GM12878 (cell line): ENCODE data around the gene CD151. TPM values are rescaled to one million over a fixed set of nuclear protein-coding genes. Genes with fewer than 3 reads are reported as not detected.

Experiments used
- ATAC-seq: fragments of 200-7000 bp; cut with Tn5 transposase; 3 replicates; pipeline ENCODE4 v1.9.1; 2020; ENCODE audit warnings: mild to moderate bottlenecking, moderate library complexity
- BruUV-seq: library from RNA; stranded (reverse); fragments of 400-500 nt; replicated peaks from 2 replicates; lab custom pipeline; 2021; lab: Mats Ljungman, UMichigan
- CTCF ChIA-PET: fragments of 300-600 bp; sonication (Branson Sonifier 250); formaldehyde crosslinking; extraction: SDS; loops from one replicate; lab custom pipeline; 2021; ENCODE audit warnings: inconsistent platforms; lab: Yijun Ruan, JAX
- POLR2A ChIA-PET: fragments of 350-600 bp; formaldehyde crosslinking; extraction: SDS; loops from one replicate; lab custom pipeline; 2021; ENCODE audit warnings: inconsistent platforms; lab: Charles Lee
- RAD21 ChIA-PET: fragments of 300-600 bp; sonication (Branson Sonifier 250); formaldehyde crosslinking; loops from one replicate; lab custom pipeline; 2023; ENCODE audit warnings: antibody characterized with exemption; ENCODE audit not compliant: unreplicated experiment; lab: Charles Lee
- SMC1A ChIA-PET: fragments of 300-600 bp; sonication (Branson Sonifier 250); formaldehyde crosslinking; loops from one replicate; lab custom pipeline; 2023; ENCODE audit not compliant: unreplicated experiment, uncharacterized antibody; lab: Charles Lee
- DNase-seq: peaks from one replicate; pipeline ENCODE4 v3.0.0-alpha.2; 2011; ENCODE audit warnings: low read depth, low spot score
- FAIRE-seq: peaks from 3 replicates; lab custom pipeline; 2011; peaks lifted over from hg19 to GRCh38; lab: Jason Lieb, UNC
- H2AFZ ChIP-seq: 2 replicates; pipeline ENCODE4 v1.6.0; 2011; ENCODE audit warnings: low read depth, low read length, control low read depth; ENCODE audit not compliant: control insufficient read depth
- H3K27ac ChIP-seq: 2 replicates; pipeline ENCODE4 v1.5.1; 2011; ENCODE audit warnings: control low read depth; ENCODE audit not compliant: control insufficient read depth, insufficient read depth
- H3K27me3 ChIP-seq, 2 experiments: replicated peaks in 1 of 2; 2 replicates each; pipeline versions ENCODE4 v1.6.0 to v1.6.1; 2011; ENCODE audit warnings: low read length in 1 of 2; ENCODE audit not compliant: control insufficient read depth in 2 of 2, insufficient read depth in 2 of 2
- H3K36me3 ChIP-seq, 2 experiments: 2 replicates each; pipeline ENCODE4 v1.5.1; 2011; ENCODE audit warnings: low read length in 1 of 2; ENCODE audit not compliant: control insufficient read depth in 2 of 2, insufficient read depth in 2 of 2
- H3K4me1 ChIP-seq: 2 replicates; pipeline ENCODE4 v1.6.1; 2011; ENCODE audit warnings: mild to moderate bottlenecking, low read length, moderate library complexity, mixed read lengths; ENCODE audit not compliant: control insufficient read depth, insufficient read depth
- H3K4me2 ChIP-seq: 2 replicates; pipeline ENCODE4 v1.6.0; 2011; ENCODE audit warnings: control low read depth; ENCODE audit not compliant: control insufficient read depth, insufficient read depth
- H3K4me3 ChIP-seq: fragments of 200-600 bp; sonication (generic); 2 replicates; pipeline ENCODE4 v1.5.1; 2016
- H3K79me2 ChIP-seq: 2 replicates; pipeline ENCODE4 v1.6.0; 2011; ENCODE audit warnings: low read length; ENCODE audit not compliant: control insufficient read depth, insufficient read depth
- H3K9ac ChIP-seq: 2 replicates; pipeline ENCODE4 v1.8.0; 2011; ENCODE audit warnings: low read length, control low read depth, mixed read lengths; ENCODE audit not compliant: control insufficient read depth, insufficient read depth
- H3K9me3 ChIP-seq: replicated peaks from 3 replicates; pipeline ENCODE4 v1.5.1; 2011; ENCODE audit warnings: mild to moderate bottlenecking, low read length; ENCODE audit not compliant: control insufficient read depth, insufficient read depth
- H4K20me1 ChIP-seq: 2 replicates; pipeline ENCODE4 v1.6.0; 2011; ENCODE audit not compliant: control insufficient read depth, insufficient read depth
- BCL11A ChIP-seq: IDR thresholded peaks from 2 replicates; pipeline ENCODE4 v1.6.1; 2011; ENCODE audit warnings: low read depth, low read length
- BHLHE40 ChIP-seq, 2 experiments: fragments of 450-650 bp in 1 of 2; IDR thresholded peaks; 2 replicates each; pipeline ENCODE4 v1.6.1; 2011 to 2017; ENCODE audit warnings: low read depth in 2 of 2, borderline replicate concordance in 1 of 2, improper control_type of control experiment in 1 of 2, low read length in 1 of 2, mild to moderate bottlenecking in 1 of 2
- CBX5 ChIP-seq: sonication (generic); IDR thresholded peaks from 2 replicates; pipeline ENCODE4 v1.6.1; 2016; ENCODE audit warnings: low read depth, moderate library complexity, mild to moderate bottlenecking, inconsistent platforms
- CHD1 ChIP-seq: IDR thresholded peaks from 2 replicates; pipeline ENCODE4 v1.6.1; 2012; ENCODE audit warnings: low read depth, low read length, improper control_type of control experiment
- DPF2 ChIP-seq: fragments of 450-650 bp; IDR thresholded peaks from 2 replicates; pipeline ENCODE4 v1.6.1; 2017; ENCODE audit warnings: mild to moderate bottlenecking
- HDAC6 ChIP-seq: fragments of 200-600 bp; sonication (generic); IDR thresholded peaks from one replicate; pipeline ENCODE4 v1.8.0; 2017; ENCODE audit warnings: antibody characterized with exemption; ENCODE audit not compliant: unreplicated experiment
- RELA ChIP-seq: fragments of 450-650 bp; IDR thresholded peaks from 2 replicates; pipeline ENCODE4 v1.8.0; 2014; ENCODE audit warnings: borderline replicate concordance; ENCODE audit not compliant: partially characterized antibody
- SIX5 ChIP-seq: IDR thresholded peaks from 2 replicates; pipeline ENCODE4 v1.6.1; 2011; ENCODE audit warnings: mild to moderate bottlenecking, low read depth, low read length, moderate library complexity; ENCODE audit not compliant: severe bottlenecking
- SUZ12 ChIP-seq: fragments of 200-600 bp; sonication (generic); IDR thresholded peaks from one replicate; pipeline ENCODE4 v1.6.1; 2018; ENCODE audit warnings: antibody characterized with exemption, mild to moderate bottlenecking; ENCODE audit not compliant: unreplicated experiment
- ZNF274 ChIP-seq: IDR thresholded peaks from one replicate; pipeline ENCODE4 v1.8.0; 2011; ENCODE audit not compliant: insufficient read length, insufficient read depth
- ZNF384 ChIP-seq: IDR thresholded peaks from 2 replicates; pipeline ENCODE4 v1.6.1; 2012; ENCODE audit warnings: low read depth, mild to moderate bottlenecking, low read length, improper control_type of control experiment, borderline replicate concordance
- WGBS: methylation state at CpG from one replicate; pipeline ENCODE4 v1.1.6; 2016; ENCODE audit warnings: low lambda C conversion rate; ENCODE audit not compliant: insufficient replicate concordance, insufficient coverage; ENCODE audit errors: missing lambda C conversion rate; 5-methylcytosine and 5-hydroxymethylcytosine counted together
- in situ Hi-C: fragments of 300-500 bp; cut with MboI; formaldehyde crosslinking; loops from 9 replicates; pipeline ENCODE4 v1.14.3; 2018; ENCODE audit warnings: mixed read lengths
- intact Hi-C: fragments of 100-400 bp; cut with micrococcal nuclease; formaldehyde crosslinking; loops from one replicate; pipeline ENCODE4 v1.14.2; 2022; ENCODE audit not compliant: unreplicated experiment
- polyA plus RNA-seq, 11 experiments: library from polyadenylated mRNA; depleted of rRNA in 4 of 11; unstranded in 6 of 11; stranded (reverse) in 5 of 11; fragments of >200 nt; fragmentation: Nextera tagmentation in 4 of 11; fragmentation: Illumina TruSeq in 1 of 11; extraction: Ambion mirVana in 4 of 11; extraction: Trizol in 1 of 11; gene quantifications; 1 replicate in 1 of 11; 2 replicates in 10 of 11; pipeline versions ENCODE4 v1.2.1 to v1.2.3, GENCODE V29; 2011 to 2016; ENCODE audit warnings: inconsistent platforms in 2 of 11, missing spikeins in 2 of 11, low read depth in 1 of 11
- total RNA-seq, 4 experiments: library from RNA; depleted of rRNA in 3 of 4; stranded (reverse); fragments of >200 nt in 3 of 4; fragmentation: Illumina TruSeq in 1 of 4; extraction: Trizol in 1 of 4; gene quantifications; 2 replicates each; pipeline versions ENCODE4 v1.2.1 to v1.2.3, GENCODE V29; 2013 to 2021
- TF ChIP-seq, protein P1 (sequence below): fragments of 450-650 bp; IDR thresholded peaks from 2 replicates; pipeline ENCODE4 v1.6.1; 2017; ENCODE audit warnings: mild to moderate bottlenecking, low read depth, inconsistent platforms; ENCODE audit not compliant: poor library complexity, severe bottlenecking

Gene CD151
- total and polyA plus RNA-seq, 10 of the 15 experiments (the other 5 are each of a cell fraction or from before 2014, with no cell fraction given), result 0.52 to 41.7 (median 14.7) TPM

- H2AFZ ChIP-seq, result no peak overlapping the region
- TF ChIP-seq SUZ12, result no peak
- TF ChIP-seq DPF2, result no peak
- no peak for TF ChIP-seq BCL11A
- TF ChIP-seq CHD1, result no peak
- TF ChIP-seq ZNF384, result no peak
- no peaks in the 10 kb centered on the region for H3K36me3 ChIP-seq
- no peaks in the 10 kb centered on the region for H3K9me3 ChIP-seq
- no peak for DNase-seq
- CTCF ChIA-PET, result interaction anchor here (1.6 to 3.4 kb wide), 2 partner anchors 79 to 205 kb away, joined by 3 to 23 read pairs; no protein-coding TSS in a partner anchor
- no peaks in the 10 kb centered on the region; the same call in 1 of the 2 replicates for H4K20me1 ChIP-seq
- SMC1A ChIA-PET, result no interaction called here
- ATAC-seq, result no peak
- 18% methylated on average over 8 of the region's 8 CpGs for WGBS
- H3K27me3 ChIP-seq, result no peaks in the 10 kb centered on the region; a peak in 1 of 4 replicates
- H3K4me3 ChIP-seq, result no peak overlapping the region
- intact Hi-C loops, result no loop called here
- RAD21 ChIA-PET, result interaction anchor here (1.2 to 1.4 kb wide), 3 partner anchors 12 to 205 kb away, joined by 3 read pairs; partner anchors contain the start of gene CD151
- H3K4me1 ChIP-seq, result peaks cover 11% of the 10 kb centered on the region
- POLR2A ChIA-PET, result interaction anchor here (0.5 to 1.2 kb wide), 3 partner anchors 8 to 1105 kb away, joined by 3 to 7 read pairs (median 4); no protein-coding TSS in a partner anchor
- no peak overlapping the region for H3K4me2 ChIP-seq
- in situ Hi-C loops, result loop anchor here (10.0 kb wide), 2 partner anchors 209 to 1009 kb away; partner anchors contain the start of gene LSP1
- H3K9ac ChIP-seq, result no peak overlapping the region
- H3K27ac ChIP-seq, result no peak overlapping the region
- no TSS peak for BruUV-seq
- peaks cover 13% of the 10 kb centered on the region for H3K79me2 ChIP-seq
- no peak for FAIRE-seq
Observed at GRCh38 chr11:845872-846495, 13.2 kb downstream of the CD151 start.

- FAIRE-seq (peak; percentile 13), DNase-seq (no peak), ATAC-seq (no peak)
- CTCF ChIA-PET, result interaction anchor here (0.6 to 3.4 kb wide), 4 partner anchors 78 to 212 kb away, joined by 3 to 23 read pairs (median 3); no protein-coding TSS in a partner anchor
- Histone ChIP-seq H3K9ac (no peak overlapping the region), H3K79me2 (peaks cover 8% of the 10 kb centered on the region), H3K4me1 (peaks cover 8% of the 10 kb centered on the region), H3K9me3 (no peaks in the 10 kb centered on the region), H4K20me1 (no peaks in the 10 kb centered on the region), H3K4me3 (no peak overlapping the region), H3K36me3 (no peaks in the 10 kb centered on the region), H3K27me3 (no peaks in the 10 kb centered on the region; a peak in 1 of 4 replicates), H3K27ac (no peak overlapping the region), H3K4me2 (no peak overlapping the region), H2AFZ (no peak overlapping the region)
- intact Hi-C loops, result no loop called here
- BruUV-seq, result no TSS peak
- SMC1A ChIA-PET, result no interaction called here
- 28% methylated on average over 11 of the region's 11 CpGs for WGBS
- POLR2A ChIA-PET, result interaction anchor here (0.6 to 1.2 kb wide), 2 partner anchors 8 to 41 kb away, joined by 4 to 7 read pairs; no protein-coding TSS in a partner anchor
- RAD21 ChIA-PET, result interaction anchor here (1.2 to 1.4 kb wide), 3 partner anchors 14 to 204 kb away, joined by 3 read pairs; partner anchors contain the start of genes CD151 and RPLP2
- in situ Hi-C loops, result loop anchor here (10.0 kb wide), 2 partner anchors 208 to 1008 kb away; partner anchors contain the start of gene LSP1
- TF ChIP-seq RELA (no peak), BHLHE40 (IDR thresholded peaks at IDR 0.05; ENCODE audit: borderline replicate concordance in 1 of 2, low read depth in 2 of 2, low read length in 1 of 2) (no peak), SIX5 (no peak), ZNF274 (no peak), CBX5 (no peak), HDAC6 (no peak)
- TF ChIP-seq, protein P1, sequence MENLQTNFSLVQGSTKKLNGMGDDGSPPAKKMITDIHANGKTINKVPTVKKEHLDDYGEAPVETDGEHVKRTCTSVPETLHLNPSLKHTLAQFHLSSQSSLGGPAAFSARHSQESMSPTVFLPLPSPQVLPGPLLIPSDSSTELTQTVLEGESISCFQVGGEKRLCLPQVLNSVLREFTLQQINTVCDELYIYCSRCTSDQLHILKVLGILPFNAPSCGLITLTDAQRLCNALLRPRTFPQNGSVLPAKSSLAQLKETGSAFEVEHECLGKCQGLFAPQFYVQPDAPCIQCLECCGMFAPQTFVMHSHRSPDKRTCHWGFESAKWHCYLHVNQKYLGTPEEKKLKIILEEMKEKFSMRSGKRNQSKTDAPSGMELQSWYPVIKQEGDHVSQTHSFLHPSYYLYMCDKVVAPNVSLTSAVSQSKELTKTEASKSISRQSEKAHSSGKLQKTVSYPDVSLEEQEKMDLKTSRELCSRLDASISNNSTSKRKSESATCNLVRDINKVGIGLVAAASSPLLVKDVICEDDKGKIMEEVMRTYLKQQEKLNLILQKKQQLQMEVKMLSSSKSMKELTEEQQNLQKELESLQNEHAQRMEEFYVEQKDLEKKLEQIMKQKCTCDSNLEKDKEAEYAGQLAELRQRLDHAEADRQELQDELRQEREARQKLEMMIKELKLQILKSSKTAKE, result no peak
Observed at GRCh38 chr11:846496-847098, 13.8 kb downstream of the CD151 start.
